Fibroblast of lung (primary cell): Measurements from ENCODE around the gene PAM. TPM values are rescaled to one million over a fixed set of nuclear protein-coding genes. Genes with fewer than 3 reads are reported as not detected.
A peak's percentile ranks its signal among the peaks of the same experiment; 100 is the strongest.

Source experiments
- DNase-seq, 2 donors: peaks; one replicate each; pipeline versions ENCODE4 v3.0.0 to v3.0.0-alpha.2; 2010; ENCODE audit warnings: low read depth in 2 of 2
- H2AFZ ChIP-seq: 2 replicates; pipeline ENCODE4 v1.5.1; 2012; ENCODE audit warnings: low read length, control low read depth, inconsistent platforms
- H3K27ac ChIP-seq: 2 replicates; pipeline ENCODE4 v1.5.1; 2011; ENCODE audit warnings: low read length, control low read depth; ENCODE audit not compliant: insufficient read depth
- H3K27me3 ChIP-seq: 2 replicates; pipeline ENCODE4 v1.5.1; 2011; ENCODE audit warnings: mild to moderate bottlenecking, low read length; ENCODE audit not compliant: control insufficient read depth, insufficient read depth
- H3K36me3 ChIP-seq: 2 replicates; pipeline ENCODE4 v1.5.1; 2011; ENCODE audit warnings: low read length; ENCODE audit not compliant: control insufficient read depth, insufficient read depth
- H3K4me1 ChIP-seq: 2 replicates; pipeline ENCODE4 v1.5.1; 2011; ENCODE audit warnings: low read length; ENCODE audit not compliant: control insufficient read depth, insufficient read depth; ENCODE audit errors: extremely low read depth
- H3K4me2 ChIP-seq: 2 replicates; pipeline ENCODE4 v1.5.1; 2011; ENCODE audit warnings: low read length, control low read depth; ENCODE audit not compliant: insufficient read depth; ENCODE audit errors: extremely low read depth
- H3K4me3 ChIP-seq, 4 experiments: fragments of 200-600 bp in 1 of 4; sonication (generic) in 1 of 4; replicated peaks in 1 of 4; 2 replicates each; pipeline ENCODE4 v1.5.1; 2011 to 2016; ENCODE audit warnings: low read length in 4 of 4, low read depth in 3 of 4, mild to moderate bottlenecking in 3 of 4, control low read depth in 2 of 4, inconsistent platforms in 1 of 4, mixed read lengths in 1 of 4; ENCODE audit not compliant: insufficient read depth in 1 of 4; ENCODE audit errors: control extremely low read depth in 1 of 4
- H3K79me2 ChIP-seq: 2 replicates; pipeline ENCODE4 v1.5.1; 2012; ENCODE audit warnings: mild to moderate bottlenecking, low read length, inconsistent platforms; ENCODE audit not compliant: control insufficient read depth, insufficient read depth
- H3K9ac ChIP-seq: 2 replicates; pipeline ENCODE4 v1.5.1; 2011; ENCODE audit warnings: mild to moderate bottlenecking, low read length, control low read depth; ENCODE audit not compliant: insufficient read depth
- H3K9me3 ChIP-seq: 2 replicates; pipeline ENCODE4 v1.5.1; 2012; ENCODE audit warnings: low read depth, low read length; ENCODE audit not compliant: control insufficient read depth, insufficient read depth
- H4K20me1 ChIP-seq: 2 replicates; pipeline ENCODE4 v1.5.1; 2011; ENCODE audit warnings: low read length; ENCODE audit not compliant: control insufficient read depth, insufficient read depth; ENCODE audit errors: extremely low read depth
- CTCF ChIP-seq, 2 donors: IDR thresholded peaks in 1 of 2; conservative IDR thresholded peaks in 1 of 2; 1 replicate in 1 of 2; 2 replicates in 1 of 2; pipeline ENCODE4 v1.5.1; 2011 to 2012; ENCODE audit warnings: low read length in 2 of 2, control low read depth in 1 of 2, inconsistent platforms in 1 of 2, low read depth in 1 of 2, mild to moderate bottlenecking in 1 of 2
- EZH2 ChIP-seq: IDR thresholded peaks from 2 replicates; pipeline ENCODE4 v1.5.1; 2012; ENCODE audit warnings: low read length, control low read depth, mild to moderate bottlenecking; ENCODE audit errors: missing control alignments
- polyA plus RNA-seq, 2 donors: library from polyadenylated mRNA; depleted of rRNA in 1 of 2; stranded (reverse) in 1 of 2; unstranded in 1 of 2; fragments of >200 nt; gene quantifications; 2 replicates each; pipeline ENCODE4 v1.2.1, GENCODE V29; 2011 to 2012; ENCODE audit warnings: missing spikeins in 1 of 2
- total RNA-seq: library from RNA; depleted of rRNA; stranded (reverse); fragments of >200 nt; gene quantifications from 2 replicates; pipeline ENCODE4 v1.2.1, GENCODE V29; 2014

PAM gene
- total and polyA plus RNA-seq, 2 donors (not counting 1 experiment from before 2014, with no cell fraction given): 404 to 405 TPM

- Histone ChIP-seq H3K9me3 (no peaks in the 10 kb centered on the region), H3K4me1 (peaks cover 2% of the 10 kb centered on the region), H3K36me3 (no peaks in the 10 kb centered on the region), H3K4me3 (no peak overlapping the region), H3K27me3 (no peaks in the 10 kb centered on the region), H3K9ac (no peak overlapping the region), H2AFZ (no peak overlapping the region), H3K79me2 (no peaks in the 10 kb centered on the region), H3K4me2 (no peak overlapping the region), H4K20me1 (no peaks in the 10 kb centered on the region), H3K27ac (no peak overlapping the region)
- no peak for DNase-seq
- TF ChIP-seq EZH2 (no peak), CTCF (conservative IDR thresholded peaks at IDR 0.05 in 1 of 2, IDR thresholded peaks at IDR 0.05 in 1 of 2; ENCODE audit: low read depth in 1 of 2, low read length in 2 of 2) (no peak)
Observed at GRCh38 chr5:102965653-102966052, 210.5 kb downstream of the PAM start.

GRCh38 chr5:102969641-102970040, 214.5 kb downstream of the PAM start:
- Histone ChIP-seq H3K27me3 (no peaks in the 10 kb centered on the region), H3K27ac (no peak overlapping the region), H2AFZ (no peak overlapping the region), H3K4me3 (no peak overlapping the region), H3K79me2 (no peaks in the 10 kb centered on the region), H3K9ac (no peak overlapping the region), H3K4me1 (peaks cover 4% of the 10 kb centered on the region), H4K20me1 (no peaks in the 10 kb centered on the region), H3K9me3 (no peaks in the 10 kb centered on the region), H3K36me3 (no peaks in the 10 kb centered on the region), H3K4me2 (no peak overlapping the region)
- TF ChIP-seq CTCF (conservative IDR thresholded peaks at IDR 0.05 in 1 of 2, IDR thresholded peaks at IDR 0.05 in 1 of 2; ENCODE audit: low read depth in 1 of 2, low read length in 2 of 2) (no peak), EZH2 (no peak)
- DNase-seq: no peak

- no peaks in the 10 kb centered on the region for H3K9me3 ChIP-seq
- no peak overlapping the region for H3K9ac ChIP-seq
- H3K27ac ChIP-seq: no peak overlapping the region
- H4K20me1 ChIP-seq: no peaks in the 10 kb centered on the region
- no peak overlapping the region for H2AFZ ChIP-seq
- H3K79me2 ChIP-seq: no peaks in the 10 kb centered on the region
- TF ChIP-seq EZH2: no peak
- TF ChIP-seq CTCF (conservative IDR thresholded peaks at IDR 0.05 in 1 of 2, IDR thresholded peaks at IDR 0.05 in 1 of 2; ENCODE audit: low read depth in 1 of 2, low read length in 2 of 2): peak; percentile 43 to 67
- DNase-seq: peak; percentile 60 to 81
- peaks cover 9% of the 10 kb centered on the region for H3K4me1 ChIP-seq
- no peak overlapping the region for H3K4me2 ChIP-seq
- H3K4me3 ChIP-seq: no peak overlapping the region
- no peaks in the 10 kb centered on the region for H3K36me3 ChIP-seq
- H3K27me3 ChIP-seq: no peaks in the 10 kb centered on the region
Observed at GRCh38 chr5:102971676-102972293, 216.7 kb downstream of the PAM start.
